Measurements from ENCODE around the gene IL1RAPL2. TPM values are rescaled to one million over a fixed set of nuclear protein-coding genes. Genes with fewer than 3 reads are reported as not detected.

The IL1RAPL2 gene
- total and polyA plus RNA-seq, 2 of the 8 experiments (the other 6 are each of a cell fraction or from before 2014, with no cell fraction given) = 0.20 to 1.3 TPM

GRCh38 chrX:105723966-105724735, 1158.2 kb downstream of the IL1RAPL2 start:
- Histone ChIP-seq H3K56ac (replicated peaks; ENCODE audit: insufficient read length, low read depth, low read length) (no peak overlapping the region), H3K79me2 (ENCODE audit: control insufficient read depth in 1 of 2, insufficient read depth in 2 of 2, low read length in 2 of 2) (no peaks in the 10 kb centered on the region), H3K4me2 (ENCODE audit: insufficient read depth in 1 of 2, low read depth in 2 of 2, low read length in 2 of 2) (no peak overlapping the region), H2AFZ (ENCODE audit: low read length) (no peak overlapping the region), H3K4me3 (ENCODE audit: extremely low read depth in 1 of 4, insufficient read depth in 2 of 4, low read depth in 3 of 4, low read length in 4 of 4) (no peak overlapping the region), H3K79me1 (ENCODE audit: low read depth, low read length) (no peaks in the 10 kb centered on the region), H3K4me1 (replicated peaks in 1 of 4; ENCODE audit: control insufficient read depth in 3 of 4, insufficient read depth in 4 of 4, low read length in 3 of 4) (no peaks in the 10 kb centered on the region), H3K18ac (ENCODE audit: extremely low read depth, low read length) (no peak overlapping the region), H2BK120ac (replicated peaks; ENCODE audit: low read depth, low read length) (no peak overlapping the region), H3K36me3 (ENCODE audit: control insufficient read depth in 2 of 4, insufficient read depth in 4 of 4, low read length in 3 of 4) (no peaks in the 10 kb centered on the region), H2BK12ac (ENCODE audit: low read depth, low read length) (no peak overlapping the region), H4K8ac (ENCODE audit: extremely low read depth, insufficient read depth, low read length) (no peak overlapping the region), H4K5ac (ENCODE audit: insufficient read length, low read depth, low read length) (no peak overlapping the region), H3K9me3 (ENCODE audit: insufficient read depth in 2 of 2, low read depth in 1 of 2, low read length in 1 of 2) (no peaks in the 10 kb centered on the region), H3K4ac (replicated peaks; ENCODE audit: insufficient read length, low read depth, low read length) (no peak overlapping the region), H3K27me3 (replicated peaks in 1 of 4; ENCODE audit: control insufficient read depth in 3 of 4, extremely low read depth in 1 of 4, insufficient read depth in 3 of 4, low read length in 3 of 4) (no peaks in the 10 kb centered on the region), H3K23me2 (ENCODE audit: low read depth, low read length) (no peaks in the 10 kb centered on the region), H3K9ac (replicated peaks in 1 of 4; ENCODE audit: extremely low read depth in 1 of 4, low read depth in 3 of 4, low read length in 3 of 4) (no peak overlapping the region), H3K27ac (ENCODE audit: low read depth, low read length) (no peak overlapping the region), H2AK5ac (ENCODE audit: low read depth, low read length) (no peak overlapping the region), H4K20me1 (replicated peaks in 1 of 2; ENCODE audit: control insufficient read depth in 1 of 2, insufficient read depth in 2 of 2, low read length in 2 of 2) (no peaks in the 10 kb centered on the region), H3K23ac (ENCODE audit: insufficient read length) (no peak overlapping the region), H3K14ac (ENCODE audit: insufficient read length) (no peak overlapping the region), H4K91ac (replicated peaks; ENCODE audit: insufficient read length, low read length) (no peak overlapping the region), H2BK5ac (ENCODE audit: low read depth, low read length) (no peak overlapping the region), H2BK20ac (ENCODE audit: low read length) (no peak overlapping the region), H2BK15ac (ENCODE audit: low read length) (no peak overlapping the region)
- 82% methylated on average over 1 of the region's 1 CpG; no CpG with 5 or more reads in 1 of the 2 experiments for WGBS, 2 experiments (ENCODE audit: extremely low coverage in 1 of 2, insufficient coverage in 1 of 2, insufficient read length in 1 of 2, insufficient replicate concordance in 2 of 2, low coverage in 1 of 2, low lambda C conversion rate in 2 of 2, missing lambda C conversion rate in 1 of 2)
- ChIA-PET POLR2A (ENCODE audit: partially characterized antibody) (no interaction called here), CTCF (ENCODE audit: partially characterized antibody) (no interaction called here)
- FAIRE-seq = no peak
- DNase-seq (ENCODE audit: low read depth in 1 of 2, low spot score in 2 of 2) = no peak
- no peak for TF ChIP-seq POLR2A (IDR thresholded peaks at IDR 0.05; ENCODE audit: control extremely low read depth in 1 of 2, low read depth in 2 of 2, low read length in 2 of 2)
- no peak for TF ChIP-seq CTBP2 (IDR thresholded peaks at IDR 0.05; ENCODE audit: borderline replicate concordance, insufficient read depth, insufficient read length, low read length)
- TF ChIP-seq SP2 (IDR thresholded peaks at IDR 0.05; ENCODE audit: low read length) = no peak
- TF ChIP-seq, protein P1, sequence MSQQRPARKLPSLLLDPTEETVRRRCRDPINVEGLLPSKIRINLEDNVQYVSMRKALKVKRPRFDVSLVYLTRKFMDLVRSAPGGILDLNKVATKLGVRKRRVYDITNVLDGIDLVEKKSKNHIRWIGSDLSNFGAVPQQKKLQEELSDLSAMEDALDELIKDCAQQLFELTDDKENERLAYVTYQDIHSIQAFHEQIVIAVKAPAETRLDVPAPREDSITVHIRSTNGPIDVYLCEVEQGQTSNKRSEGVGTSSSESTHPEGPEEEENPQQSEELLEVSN (IDR thresholded peaks at IDR 0.05) = no peak
- no peak for TF ChIP-seq SIN3A (conservative IDR thresholded peaks at IDR 0.05 in 1 of 2, IDR thresholded peaks at IDR 0.05 in 1 of 2; ENCODE audit: low read depth in 1 of 2, low read length in 2 of 2)
- TF ChIP-seq YY1 (IDR thresholded peaks at IDR 0.05; ENCODE audit: low read depth, low read length) = no peak
- no peak for TF ChIP-seq RAD21 (IDR thresholded peaks at IDR 0.05 in 1 of 2, conservative IDR thresholded peaks at IDR 0.05 in 1 of 2; ENCODE audit: low read depth in 2 of 2, low read length in 2 of 2)
- no peak for TF ChIP-seq PHF8 (conservative IDR thresholded peaks at IDR 0.05; ENCODE audit: low read depth, low read length)
- TF ChIP-seq, protein P2, sequence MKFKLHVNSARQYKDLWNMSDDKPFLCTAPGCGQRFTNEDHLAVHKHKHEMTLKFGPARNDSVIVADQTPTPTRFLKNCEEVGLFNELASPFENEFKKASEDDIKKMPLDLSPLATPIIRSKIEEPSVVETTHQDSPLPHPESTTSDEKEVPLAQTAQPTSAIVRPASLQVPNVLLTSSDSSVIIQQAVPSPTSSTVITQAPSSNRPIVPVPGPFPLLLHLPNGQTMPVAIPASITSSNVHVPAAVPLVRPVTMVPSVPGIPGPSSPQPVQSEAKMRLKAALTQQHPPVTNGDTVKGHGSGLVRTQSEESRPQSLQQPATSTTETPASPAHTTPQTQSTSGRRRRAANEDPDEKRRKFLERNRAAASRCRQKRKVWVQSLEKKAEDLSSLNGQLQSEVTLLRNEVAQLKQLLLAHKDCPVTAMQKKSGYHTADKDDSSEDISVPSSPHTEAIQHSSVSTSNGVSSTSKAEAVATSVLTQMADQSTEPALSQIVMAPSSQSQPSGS (IDR thresholded peaks at IDR 0.05; ENCODE audit: low read length) = no peak

Measured in H1 (cell line).